ENCODE results near the gene CFAP97. TPM values are rescaled to one million over a fixed set of nuclear protein-coding genes. Genes with fewer than 3 reads are reported as not detected.

The CFAP97 gene
- total RNA-seq (39.3 and 42.1 TPM in 2 replicates), polyA plus RNA-seq (41.7 and 50.8 TPM in 2 replicates), polyA minus RNA-seq (ENCODE audit: low replicate concordance) (3.3 and 5.6 TPM in 2 replicates)
- polyA plus RNA-seq (2012): 20.6 and 22.6 TPM in 2 replicates

GRCh38 chr4:185203486-185204237 lies at the start of gene CFAP97:
Gene CFAP97 (minus strand): TSS chr4:185204000. CDS start chr4:185191196, 12,804 bp downstream.
- Histone ChIP-seq H3K9ac (ENCODE audit: insufficient read depth, low read length) (peak within 1 kb of the TSS; percentile 78), H2AFZ (ENCODE audit: low read length) (peak within 1 kb of the TSS; percentile 91), H3K27me3 (ENCODE audit: control insufficient read depth, insufficient read depth, low read length) (no peaks in the 10 kb centered on the region), H3K4me2 (ENCODE audit: extremely low read depth, insufficient read depth, low read length) (peak within 1 kb of the TSS; percentile 98), H3K4me3 (replicated peaks in 1 of 4; ENCODE audit: control extremely low read depth in 1 of 4, insufficient read depth in 1 of 4, low read depth in 3 of 4, low read length in 4 of 4) (peak within 1 kb of the TSS; percentile 60 to 77 (median 67)), H3K9me3 (ENCODE audit: control insufficient read depth, insufficient read depth, low read depth, low read length) (no peaks in the 10 kb centered on the region), H3K36me3 (ENCODE audit: control insufficient read depth, insufficient read depth, low read length) (no peaks in the 10 kb centered on the region), H4K20me1 (ENCODE audit: control insufficient read depth, extremely low read depth, insufficient read depth, low read length) (no peaks in the 10 kb centered on the region), H3K27ac (ENCODE audit: insufficient read depth, low read length) (peak within 1 kb of the TSS; percentile 65), H3K4me1 (ENCODE audit: control insufficient read depth, extremely low read depth, insufficient read depth, low read length) (peaks cover 3% of the 10 kb centered on the region), H3K79me2 (ENCODE audit: control insufficient read depth, insufficient read depth, low read length) (peaks cover 6% of the 10 kb centered on the region)
- TF ChIP-seq EZH2 (IDR thresholded peaks at IDR 0.05; ENCODE audit: low read length, missing control alignments) (no peak), CTCF (conservative IDR thresholded peaks at IDR 0.05 in 1 of 2, IDR thresholded peaks at IDR 0.05 in 1 of 2; ENCODE audit: low read depth in 1 of 2, low read length in 2 of 2) (no peak)
- DNase-seq (ENCODE audit: low read depth in 2 of 2): peak; percentile 90 to 92

- Histone ChIP-seq H3K4me2 (ENCODE audit: extremely low read depth, insufficient read depth, low read length) (no peak overlapping the region), H3K79me2 (ENCODE audit: control insufficient read depth, insufficient read depth, low read length) (no peaks in the 10 kb centered on the region)
- no peak for DNase-seq (ENCODE audit: low read depth in 2 of 2)
These were observed 45.3 kb upstream of the CFAP97 start for GRCh38 chr4:185249105-185249504.

More at GRCh38 chr4:185249105-185249504, 45.3 kb upstream of the CFAP97 start:
- Histone ChIP-seq H2AFZ (ENCODE audit: low read length) (no peak overlapping the region), H3K27ac (ENCODE audit: insufficient read depth, low read length) (no peak overlapping the region), H3K9me3 (ENCODE audit: control insufficient read depth, insufficient read depth, low read depth, low read length) (no peaks in the 10 kb centered on the region), H3K9ac (ENCODE audit: insufficient read depth, low read length) (no peak overlapping the region), H3K27me3 (ENCODE audit: control insufficient read depth, insufficient read depth, low read length) (no peaks in the 10 kb centered on the region), H3K4me1 (ENCODE audit: control insufficient read depth, extremely low read depth, insufficient read depth, low read length) (no peaks in the 10 kb centered on the region), H3K36me3 (ENCODE audit: control insufficient read depth, insufficient read depth, low read length) (no peaks in the 10 kb centered on the region), H4K20me1 (ENCODE audit: control insufficient read depth, extremely low read depth, insufficient read depth, low read length) (no peaks in the 10 kb centered on the region), H3K4me3 (replicated peaks in 1 of 4; ENCODE audit: control extremely low read depth in 1 of 4, insufficient read depth in 1 of 4, low read depth in 3 of 4, low read length in 4 of 4) (no peak overlapping the region)
- no peak for TF ChIP-seq CTCF (conservative IDR thresholded peaks at IDR 0.05 in 1 of 2, IDR thresholded peaks at IDR 0.05 in 1 of 2; ENCODE audit: low read depth in 1 of 2, low read length in 2 of 2)

All from fibroblast of lung (primary cell).